ENCODE results near the gene SEMG2.

Gene SEMG2

DNA sequence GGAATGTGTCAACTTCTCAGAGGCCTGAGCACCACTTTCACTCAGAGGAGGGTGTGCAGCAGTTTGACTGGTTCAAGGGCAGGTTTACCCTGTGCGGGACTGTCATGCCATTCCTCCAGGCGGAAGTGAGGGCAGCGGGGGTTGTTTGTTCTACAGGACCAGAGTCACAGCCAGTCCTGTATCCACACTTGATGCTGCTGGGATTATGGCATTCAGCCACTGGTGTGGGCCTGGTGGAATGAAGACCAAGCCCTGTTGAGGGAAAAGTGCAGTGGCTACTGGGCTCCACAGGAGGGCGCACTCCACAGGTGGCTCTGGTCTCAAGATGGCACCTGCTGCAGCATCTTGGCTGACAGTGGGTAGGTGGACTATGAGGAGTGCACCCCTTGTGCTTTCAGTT, 14.8 kb downstream of the SEMG2 start:
- DNase-seq = no peak

DNA sequence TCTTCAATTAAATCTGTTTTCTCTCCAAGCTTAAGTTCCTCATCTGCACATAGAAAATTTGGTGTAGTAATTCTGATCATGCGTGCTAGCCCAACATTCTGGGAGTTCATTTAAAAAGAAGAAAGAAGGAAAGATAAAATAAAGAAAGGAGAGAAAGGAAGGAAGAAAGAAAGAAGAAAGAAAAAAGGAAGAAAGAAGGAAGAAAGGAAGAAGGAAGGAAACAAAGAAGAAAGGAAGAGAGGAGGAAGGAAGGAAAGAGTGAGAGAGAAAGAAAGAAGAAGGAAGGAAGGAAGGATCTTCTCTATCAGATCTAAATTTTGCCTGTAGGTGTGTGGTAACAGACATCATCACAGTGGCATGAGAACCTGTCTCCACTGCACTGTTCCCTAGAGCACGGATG, 17.0 kb downstream of the SEMG2 start:
- DNase-seq = no peak

GRCh38 chr20:45246109-45246508, 24.9 kb downstream of the SEMG2 start:
- DNase-seq = no peak

GRCh38 chr20:45247865-45248264, 26.7 kb downstream of the SEMG2 start:
- DNase-seq = no peak

GRCh38 chr20:45248609-45249008, 27.4 kb downstream of the SEMG2 start:
- no peak for DNase-seq

- DNase-seq = no peak
Observed at GRCh38 chr20:45251884-45252560, 30.8 kb downstream of the SEMG2 start.

DNA sequence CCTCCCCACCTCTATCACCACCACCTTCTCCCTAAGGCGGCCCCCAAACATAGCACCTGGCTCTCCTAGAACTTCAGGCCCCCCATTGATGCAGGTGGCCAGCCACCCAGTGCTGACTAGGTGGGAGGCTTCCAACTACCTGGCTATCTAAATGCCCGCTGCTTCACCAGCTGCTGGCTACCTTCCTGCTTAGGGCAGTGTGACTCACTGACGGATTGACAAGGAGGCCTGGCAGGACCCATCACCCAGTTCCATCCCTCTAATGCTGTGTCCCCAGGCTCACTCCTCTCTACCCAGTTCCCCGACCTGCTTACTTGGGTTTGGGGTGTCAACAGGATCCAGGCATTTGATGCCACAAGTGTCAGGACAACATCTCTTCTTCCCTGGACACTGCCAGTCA, 32.1 kb downstream of the SEMG2 start:
- no peak for DNase-seq

- DNase-seq = no peak
Observed at GRCh38 chr20:45254383-45255262, 33.5 kb downstream of the SEMG2 start, which contains the start of gene SLPI. Gene SLPI (minus strand): TSS chr20:45254564. CDS start chr20:45254543, 21 bp downstream.

- DNase-seq = no peak
Observed at GRCh38 chr20:45257161-45257560, 36.0 kb downstream of the SEMG2 start.

DNA sequence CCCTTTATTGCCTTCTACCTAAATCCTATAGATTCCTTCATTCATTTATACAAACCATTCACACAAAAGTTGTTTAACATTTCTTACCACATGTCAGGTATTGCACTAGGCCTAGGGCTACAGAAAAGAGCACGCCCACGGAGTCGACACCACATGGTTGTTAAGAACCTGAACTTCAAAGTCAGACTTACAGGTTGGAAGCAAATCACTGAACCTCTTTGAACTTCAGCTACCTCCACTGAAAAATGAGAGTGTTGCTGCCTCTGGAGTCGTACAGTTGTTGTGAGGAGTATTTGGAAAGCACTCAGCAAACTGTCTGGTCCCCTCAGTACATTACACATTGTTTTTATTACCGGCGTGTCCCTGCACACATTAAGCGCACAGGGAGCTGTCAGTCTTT, 36.5 kb downstream of the SEMG2 start:
- DNase-seq = no peak

GRCh38 chr20:45258259-45258658, 37.1 kb downstream of the SEMG2 start:
- DNase-seq = no peak

DNA sequence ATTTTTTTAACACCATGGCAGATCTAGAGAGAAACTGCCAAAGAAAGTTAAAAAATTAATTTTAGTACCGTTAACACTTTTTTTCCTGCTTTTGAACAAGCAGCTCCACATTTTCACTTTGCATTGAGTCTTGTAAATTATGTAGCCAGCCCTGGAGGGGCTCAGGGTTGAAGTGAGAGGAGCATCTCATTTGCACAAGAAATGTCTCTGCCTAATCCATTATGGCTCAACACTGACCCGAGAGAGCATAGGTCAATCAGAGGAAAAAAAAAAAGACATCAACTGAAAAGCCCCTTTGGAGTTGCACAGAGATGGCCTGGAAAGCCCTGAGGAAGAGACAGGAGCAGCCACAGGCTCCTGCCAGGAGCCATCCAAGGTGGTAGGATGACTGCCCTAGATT, 37.5 kb downstream of the SEMG2 start:
- no peak for DNase-seq

DNA sequence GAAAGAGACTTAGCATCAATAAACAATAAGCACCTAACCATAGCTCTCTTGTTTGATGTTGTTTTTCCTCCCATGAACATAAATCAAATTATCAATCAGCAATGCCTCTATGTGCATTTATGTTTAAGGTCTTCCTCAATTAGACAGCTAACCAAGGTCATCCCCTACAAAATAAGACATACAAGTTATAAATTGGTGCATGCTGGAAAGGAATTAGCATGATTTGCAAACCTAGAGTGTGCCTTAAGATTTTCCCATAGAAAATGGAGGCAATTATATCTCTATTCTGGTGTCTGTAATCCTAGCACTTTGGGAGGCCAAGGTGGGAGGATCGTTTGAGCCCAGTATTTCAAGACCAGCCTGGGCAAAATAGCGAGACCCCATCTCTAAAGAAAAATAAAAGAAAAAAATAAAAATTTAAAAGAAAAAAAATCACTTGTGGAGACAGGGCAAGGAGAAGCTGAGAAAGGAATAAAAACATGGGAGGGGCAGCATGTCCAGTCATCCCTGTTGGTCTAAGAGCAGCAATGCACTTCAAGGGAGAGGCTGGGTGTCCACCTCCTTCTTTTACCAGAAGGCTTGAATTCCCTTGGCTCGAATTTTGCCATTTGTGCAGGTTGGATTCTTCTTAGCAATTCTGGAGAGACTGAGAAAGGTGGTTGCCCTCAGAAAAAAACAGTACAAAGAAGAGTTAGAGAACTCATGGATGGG, 42.5 kb downstream of the SEMG2 start:
- no peak for DNase-seq

DNA sequence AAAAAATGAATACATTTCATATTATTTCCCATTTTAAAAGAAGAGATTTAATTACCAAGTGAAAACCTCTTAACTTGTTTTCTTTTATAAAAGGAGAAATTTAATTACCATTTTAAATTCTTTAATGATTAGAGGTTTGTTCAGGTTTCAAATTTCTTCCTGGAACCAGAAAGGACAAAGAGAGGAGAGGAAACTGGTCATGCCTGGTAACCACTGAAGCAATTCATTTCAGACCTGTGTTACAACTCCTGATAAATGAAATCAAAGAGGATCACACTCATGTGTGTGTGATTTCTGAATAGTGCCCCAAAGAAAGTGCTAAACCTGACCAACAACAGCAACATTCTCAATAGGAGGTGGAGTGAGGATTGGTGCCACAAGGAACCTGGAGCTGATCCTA, 45.8 kb downstream of the SEMG2 start:
- DNase-seq = no peak

GRCh38 chr20:45268531-45268930, 47.4 kb downstream of the SEMG2 start:
- DNase-seq = no peak

DNA sequence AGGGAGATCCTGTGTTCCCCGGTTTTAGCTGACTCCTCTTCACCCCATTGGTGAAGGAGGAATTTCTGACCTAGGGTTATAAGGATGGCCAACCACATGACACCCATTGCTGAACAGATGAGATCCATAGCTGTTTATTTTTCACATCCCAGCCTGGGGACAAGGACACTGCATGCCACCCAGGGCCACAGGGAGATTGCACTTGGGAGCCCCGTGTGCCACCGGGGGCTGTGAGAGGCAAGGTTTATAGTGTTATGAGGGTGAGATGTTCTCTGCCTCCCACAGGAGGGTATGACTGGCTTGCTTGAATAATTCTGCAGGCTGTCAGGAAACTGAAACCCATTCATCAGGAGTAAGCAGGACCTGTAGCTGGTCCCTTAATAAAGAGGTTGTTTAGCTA, 47.9 kb downstream of the SEMG2 start:
- DNase-seq = no peak

- no peak for DNase-seq
Observed at GRCh38 chr20:45269754-45270270, 48.6 kb downstream of the SEMG2 start.
